HG02763 (cell line): ENCODE measurements around the gene MARK2.

Experiments
- ATAC-seq: cut with Tn5 transposase; IDR thresholded peaks from one replicate; pipeline ENCODE4 v1.9.1; 2021; ENCODE audit warnings: mild to moderate bottlenecking, moderate library complexity; ENCODE audit not compliant: unreplicated experiment

MARK2 gene

GRCh38 chr11:63920126-63920938 lies 81.4 kb downstream of the MARK2 start:
- no peak for ATAC-seq

GRCh38 chr11:63920939-63921417 lies 82.1 kb downstream of the MARK2 start:
- ATAC-seq: no peak

GRCh38 chr11:63922673-63923192 lies 83.8 kb downstream of the MARK2 start:
- ATAC-seq: no peak

- ATAC-seq: no peak
These were observed 84.4 kb downstream of the MARK2 start for GRCh38 chr11:63923319-63923718.

GRCh38 chr11:63929616-63930015 lies 90.7 kb downstream of the MARK2 start:
- no peak for ATAC-seq

- ATAC-seq: no peak
These were observed 92.1 kb downstream of the MARK2 start for GRCh38 chr11:63931045-63931444.

GRCh38 chr11:63931876-63932275 lies 93.0 kb downstream of the MARK2 start:
- ATAC-seq: no peak

- ATAC-seq: no peak
These were observed 94.5 kb downstream of the MARK2 start for GRCh38 chr11:63933459-63933858.

GRCh38 chr11:63937713-63938478 lies 99.0 kb downstream of the MARK2 start:
- peak; percentile 11 for ATAC-seq

GRCh38 chr11:63938479-63939396 lies 99.8 kb downstream of the MARK2 start, which contains the start of gene NAA40:
NAA40 (plus strand) TSS chr11:63939002; CDS start chr11:63939097, 95 bp downstream.
- ATAC-seq: peak; percentile 95

GRCh38 chr11:63939397-63939891 lies 100.5 kb downstream of the MARK2 start:
- no peak for ATAC-seq

GRCh38 chr11:63940786-63941185 lies 101.9 kb downstream of the MARK2 start:
- no peak for ATAC-seq

GRCh38 chr11:63941901-63942300 lies 103.0 kb downstream of the MARK2 start:
- no peak for ATAC-seq

- ATAC-seq: no peak
These were observed 103.9 kb downstream of the MARK2 start for GRCh38 chr11:63942803-63943202.

GRCh38 chr11:63944987-63945386 lies 106.1 kb downstream of the MARK2 start:
- no peak for ATAC-seq

GRCh38 chr11:63945477-63946163 lies 106.7 kb downstream of the MARK2 start:
- ATAC-seq: no peak

GRCh38 chr11:63951779-63952536 lies 113.0 kb downstream of the MARK2 start:
- no peak for ATAC-seq

GRCh38 chr11:63952570-63952969 lies 113.7 kb downstream of the MARK2 start:
- ATAC-seq: no peak

GRCh38 chr11:63958008-63958407 lies 119.1 kb downstream of the MARK2 start:
- ATAC-seq: no peak
